ENCODE data around the gene CD55.

Gene CD55

DNA sequence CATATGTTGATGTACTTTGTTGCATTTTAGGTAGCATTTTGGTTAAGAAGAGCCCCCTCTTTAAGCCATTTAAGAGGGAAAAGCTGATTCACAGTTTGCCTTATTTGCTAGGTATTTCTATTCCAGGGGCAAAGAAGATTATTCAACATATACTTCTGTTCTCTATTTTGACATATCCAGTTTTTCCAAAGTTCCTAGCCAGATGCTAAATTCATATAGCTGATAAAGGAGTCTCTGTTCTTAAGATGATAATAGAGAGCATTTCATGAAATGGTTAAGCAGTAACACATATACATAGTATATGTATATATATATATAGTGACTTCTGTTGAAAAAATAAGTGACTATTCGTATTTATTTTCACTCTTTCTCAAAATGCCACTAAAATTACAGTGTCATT lies 15.5 kb upstream of the CD55 start:
- H3K79me2 ChIP-seq (ENCODE audit: control insufficient read depth, insufficient read depth, low read length): no peaks in the 10 kb centered on the region
- H2BK120ac ChIP-seq (ENCODE audit: low read depth, low read length): no peak overlapping the region
- no peak overlapping the region for H3K27ac ChIP-seq (ENCODE audit: low read depth, low read length)
- H3K4me2 ChIP-seq (ENCODE audit: low read length): no peak overlapping the region
- H2BK5ac ChIP-seq (ENCODE audit: low read length): no peak overlapping the region
- WGBS (ENCODE audit: extremely low coverage, insufficient coverage, low lambda C conversion rate): no CpG with 5 or more reads among the region's 1 CpG
- H3K36me3 ChIP-seq (ENCODE audit: control insufficient read depth, insufficient read depth, low read length): no peaks in the 10 kb centered on the region
- no peaks in the 10 kb centered on the region for H3K27me3 ChIP-seq (ENCODE audit: insufficient read depth, low read length, poor library complexity)
- H2BK15ac ChIP-seq (replicated peaks; ENCODE audit: low read depth): no peak overlapping the region
- H4K5ac ChIP-seq (ENCODE audit: low read length): no peak overlapping the region
- H3K56ac ChIP-seq (ENCODE audit: low read length): no peak overlapping the region
- no peaks in the 10 kb centered on the region for H3K79me1 ChIP-seq (ENCODE audit: low read length)
- no peak overlapping the region for H3K4ac ChIP-seq (ENCODE audit: low read depth, low read length)
- H3K18ac ChIP-seq (ENCODE audit: low read length): no peak overlapping the region
- DNase-seq: no peak
- H3K23ac ChIP-seq (ENCODE audit: low read length): no peak overlapping the region
- no peak overlapping the region for H3K4me3 ChIP-seq (ENCODE audit: low read length)
- no peak overlapping the region for H2AK5ac ChIP-seq (ENCODE audit: low read length)
- no peak overlapping the region for H4K8ac ChIP-seq (ENCODE audit: low read depth, low read length)
- H3K9ac ChIP-seq (ENCODE audit: low read length): no peak overlapping the region
- H3K4me1 ChIP-seq (ENCODE audit: control insufficient read depth, low read depth, low read length): peaks cover 9% of the 10 kb centered on the region

DNA sequence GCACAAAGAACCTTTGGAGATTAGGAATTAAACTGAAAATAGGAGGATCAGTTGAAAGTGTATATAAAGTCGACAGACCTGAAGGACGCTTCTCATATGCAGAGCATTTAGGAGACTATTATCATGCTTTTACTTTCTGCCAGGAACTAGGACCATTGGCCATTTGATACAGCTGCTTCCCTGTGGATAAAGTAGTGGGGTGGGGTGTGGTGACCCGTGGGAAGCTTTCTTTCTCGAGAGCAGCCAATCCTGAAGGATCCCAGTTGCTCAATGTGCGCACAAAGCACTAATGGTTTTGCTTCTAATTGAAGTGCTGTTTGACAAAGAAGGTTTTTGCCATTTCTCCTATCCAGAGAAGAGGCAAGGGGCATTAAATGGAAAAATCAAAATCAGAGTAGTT lies 14.9 kb upstream of the CD55 start:
- Histone ChIP-seq H3K79me2 (ENCODE audit: control insufficient read depth, insufficient read depth, low read length) (no peaks in the 10 kb centered on the region), H3K18ac (ENCODE audit: low read length) (no peak overlapping the region), H3K79me1 (ENCODE audit: low read length) (no peaks in the 10 kb centered on the region), H3K36me3 (ENCODE audit: control insufficient read depth, insufficient read depth, low read length) (no peaks in the 10 kb centered on the region), H3K4me3 (ENCODE audit: low read length) (no peak overlapping the region), H3K4me2 (ENCODE audit: low read length) (no peak overlapping the region), H3K4ac (ENCODE audit: low read depth, low read length) (no peak overlapping the region), H3K56ac (ENCODE audit: low read length) (no peak overlapping the region), H2AK5ac (ENCODE audit: low read length) (no peak overlapping the region), H2BK15ac (replicated peaks; ENCODE audit: low read depth) (no peak overlapping the region), H3K23ac (ENCODE audit: low read length) (no peak overlapping the region), H4K5ac (ENCODE audit: low read length) (no peak overlapping the region), H2BK120ac (ENCODE audit: low read depth, low read length) (no peak overlapping the region), H3K4me1 (ENCODE audit: control insufficient read depth, low read depth, low read length) (peaks cover 5% of the 10 kb centered on the region), H3K27me3 (ENCODE audit: insufficient read depth, low read length, poor library complexity) (no peaks in the 10 kb centered on the region), H3K27ac (ENCODE audit: low read depth, low read length) (no peak overlapping the region), H4K8ac (ENCODE audit: low read depth, low read length) (no peak overlapping the region), H3K9ac (ENCODE audit: low read length) (no peak overlapping the region), H2BK5ac (ENCODE audit: low read length) (no peak overlapping the region)
- no CpG with 5 or more reads among the region's 5 CpGs for WGBS (ENCODE audit: extremely low coverage, insufficient coverage, low lambda C conversion rate)
- DNase-seq: no peak

DNA sequence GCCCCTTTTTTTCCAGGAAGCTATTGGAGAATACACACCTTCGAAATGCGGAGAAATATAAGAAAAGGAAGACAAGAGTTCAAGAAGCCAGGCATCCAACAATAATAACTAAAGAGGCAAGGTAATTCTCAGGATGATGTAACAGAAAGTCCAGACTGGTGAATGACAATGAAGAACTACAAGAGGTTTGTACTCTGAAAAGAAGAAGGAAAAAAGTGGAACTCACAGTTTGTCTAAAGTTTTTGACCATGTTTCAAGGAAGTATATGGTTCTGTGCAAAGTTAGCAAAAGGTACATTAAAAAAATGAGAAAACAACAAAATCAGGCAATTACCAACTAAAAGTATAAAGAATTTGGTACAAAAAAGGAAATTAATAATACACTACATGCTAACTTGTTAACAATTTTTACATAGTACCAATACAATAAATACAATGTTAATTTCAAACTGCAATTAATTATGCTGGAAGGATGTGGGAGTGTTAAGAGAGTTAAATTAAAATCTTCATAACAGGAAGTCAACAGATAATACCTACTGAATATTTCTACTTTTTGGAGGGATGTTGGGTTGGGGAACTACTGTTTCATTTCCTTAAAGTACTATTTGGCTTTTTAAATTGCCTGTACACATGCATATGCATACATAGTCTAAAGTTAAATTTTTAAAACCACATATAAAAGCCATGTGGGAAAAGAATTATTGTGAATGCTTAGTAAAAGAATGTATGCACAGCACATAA lies 12.9 kb upstream of the CD55 start:
- no peak overlapping the region for H3K4me2 ChIP-seq (ENCODE audit: low read length)
- no peak overlapping the region for H4K8ac ChIP-seq (ENCODE audit: low read depth, low read length)
- WGBS (ENCODE audit: extremely low coverage, insufficient coverage, low lambda C conversion rate): no CpG with 5 or more reads among the region's 2 CpGs
- H3K18ac ChIP-seq (ENCODE audit: low read length): no peak overlapping the region
- no peaks in the 10 kb centered on the region for H3K79me1 ChIP-seq (ENCODE audit: low read length)
- H3K36me3 ChIP-seq (ENCODE audit: control insufficient read depth, insufficient read depth, low read length): no peaks in the 10 kb centered on the region
- H3K79me2 ChIP-seq (ENCODE audit: control insufficient read depth, insufficient read depth, low read length): no peaks in the 10 kb centered on the region
- H2BK15ac ChIP-seq (replicated peaks; ENCODE audit: low read depth): no peak overlapping the region
- H3K56ac ChIP-seq (ENCODE audit: low read length): no peak overlapping the region
- H3K4me3 ChIP-seq (ENCODE audit: low read length): no peak overlapping the region
- no peak overlapping the region for H2AK5ac ChIP-seq (ENCODE audit: low read length)
- no peak overlapping the region for H3K27ac ChIP-seq (ENCODE audit: low read depth, low read length)
- no peak overlapping the region for H2BK5ac ChIP-seq (ENCODE audit: low read length)
- H3K9ac ChIP-seq (ENCODE audit: low read length): no peak overlapping the region
- peaks cover 6% of the 10 kb centered on the region for H3K4me1 ChIP-seq (ENCODE audit: control insufficient read depth, low read depth, low read length)
- H3K23ac ChIP-seq (ENCODE audit: low read length): no peak overlapping the region
- no peaks in the 10 kb centered on the region for H3K27me3 ChIP-seq (ENCODE audit: insufficient read depth, low read length, poor library complexity)
- H4K5ac ChIP-seq (ENCODE audit: low read length): no peak overlapping the region
- DNase-seq: no peak
- H2BK120ac ChIP-seq (ENCODE audit: low read depth, low read length): no peak overlapping the region
- no peak overlapping the region for H3K4ac ChIP-seq (ENCODE audit: low read depth, low read length)

DNA sequence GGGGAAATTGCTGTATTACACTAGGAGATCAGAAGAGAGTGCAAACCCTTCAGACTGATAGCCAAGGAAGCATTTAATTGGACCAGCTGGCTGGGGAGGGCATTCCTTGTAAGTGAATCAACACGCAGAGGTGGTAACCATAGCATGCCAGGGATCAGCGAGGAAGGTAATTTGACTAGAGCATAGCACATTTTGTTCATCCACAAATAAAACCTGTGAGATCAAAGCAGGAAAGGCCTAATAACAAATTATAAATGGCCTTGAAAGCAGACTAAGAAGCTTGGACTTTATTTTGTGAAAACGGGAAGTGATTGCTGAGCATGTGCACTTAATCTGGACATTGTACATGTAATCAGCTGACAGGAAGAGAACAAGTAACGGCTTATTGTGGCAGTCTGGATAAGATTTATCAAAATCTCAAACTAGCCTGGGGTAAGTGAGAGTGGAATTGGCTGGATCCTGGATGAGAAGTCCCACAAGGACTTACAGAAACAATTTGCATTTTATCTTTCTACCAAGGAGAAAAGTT lies 11.7 kb upstream of the CD55 start:
- peak; percentile 84 for DNase-seq
- no peak overlapping the region for H3K4me2 ChIP-seq (ENCODE audit: low read length)
- no peak overlapping the region for H3K4me3 ChIP-seq (ENCODE audit: low read length)
- no peak overlapping the region for H2BK5ac ChIP-seq (ENCODE audit: low read length)
- H2BK15ac ChIP-seq (replicated peaks; ENCODE audit: low read depth): peak overlapping the region; percentile 85
- peaks cover 6% of the 10 kb centered on the region for H3K4me1 ChIP-seq (ENCODE audit: control insufficient read depth, low read depth, low read length)
- no peaks in the 10 kb centered on the region for H3K27me3 ChIP-seq (ENCODE audit: insufficient read depth, low read length, poor library complexity)
- H3K18ac ChIP-seq (ENCODE audit: low read length): no peak overlapping the region
- H3K36me3 ChIP-seq (ENCODE audit: control insufficient read depth, insufficient read depth, low read length): no peaks in the 10 kb centered on the region
- H3K27ac ChIP-seq (ENCODE audit: low read depth, low read length): no peak overlapping the region
- no peak overlapping the region for H3K4ac ChIP-seq (ENCODE audit: low read depth, low read length)
- H2BK120ac ChIP-seq (ENCODE audit: low read depth, low read length): no peak overlapping the region
- H4K8ac ChIP-seq (ENCODE audit: low read depth, low read length): no peak overlapping the region
- H3K23ac ChIP-seq (ENCODE audit: low read length): no peak overlapping the region
- H4K5ac ChIP-seq (ENCODE audit: low read length): no peak overlapping the region
- no peak overlapping the region for H3K56ac ChIP-seq (ENCODE audit: low read length)
- H3K79me1 ChIP-seq (ENCODE audit: low read length): no peaks in the 10 kb centered on the region
- no peak overlapping the region for H2AK5ac ChIP-seq (ENCODE audit: low read length)
- WGBS (ENCODE audit: extremely low coverage, insufficient coverage, low lambda C conversion rate): no CpG with 5 or more reads among the region's 4 CpGs
- H3K79me2 ChIP-seq (ENCODE audit: control insufficient read depth, insufficient read depth, low read length): no peaks in the 10 kb centered on the region
- H3K9ac ChIP-seq (ENCODE audit: low read length): no peak overlapping the region

DNA sequence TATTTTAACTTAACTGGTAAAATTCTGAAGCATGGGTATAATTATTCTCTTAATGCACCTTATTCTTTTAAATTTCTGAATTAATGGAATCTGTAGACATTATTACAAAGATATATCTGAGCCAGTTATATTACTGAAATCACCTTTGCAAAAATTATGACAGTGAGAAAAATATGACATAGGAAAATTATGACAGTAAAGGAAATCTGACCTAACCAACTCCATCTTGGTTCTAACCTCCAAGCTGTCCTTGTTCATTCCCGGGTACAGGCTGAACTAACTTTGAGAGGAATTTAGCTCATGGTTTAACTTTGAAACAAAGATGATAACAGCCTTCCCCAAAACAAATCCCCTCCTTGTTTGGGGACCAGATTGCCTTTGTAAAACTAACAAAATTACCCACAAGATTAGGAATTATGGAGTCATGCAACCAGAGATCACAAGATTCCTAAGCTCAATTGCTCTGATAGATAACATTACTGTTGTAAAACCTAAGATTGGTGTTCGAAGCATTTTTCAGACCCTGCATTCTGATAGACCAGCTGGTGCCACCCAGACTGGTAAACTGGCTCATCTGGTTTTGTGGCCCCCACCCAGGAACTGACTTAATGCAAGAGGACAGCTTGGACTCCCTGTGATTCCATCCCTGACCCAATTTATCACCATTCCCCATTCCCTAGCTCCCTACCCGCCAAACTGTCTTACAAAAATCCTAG lies 9.4 kb upstream of the CD55 start:
- WGBS (ENCODE audit: extremely low coverage, insufficient coverage, low lambda C conversion rate): no CpG with 5 or more reads among the region's 3 CpGs
- Histone ChIP-seq H3K79me2 (ENCODE audit: control insufficient read depth, insufficient read depth, low read length) (no peaks in the 10 kb centered on the region), H3K56ac (ENCODE audit: low read length) (no peak overlapping the region), H2BK15ac (replicated peaks; ENCODE audit: low read depth) (no peak overlapping the region), H3K4ac (ENCODE audit: low read depth, low read length) (peak overlapping the region; percentile 9), H2BK120ac (ENCODE audit: low read depth, low read length) (peak overlapping the region; percentile 38), H3K9ac (ENCODE audit: low read length) (no peak overlapping the region), H2AK5ac (ENCODE audit: low read length) (no peak overlapping the region), H4K5ac (ENCODE audit: low read length) (no peak overlapping the region), H3K27ac (ENCODE audit: low read depth, low read length) (no peak overlapping the region), H2BK5ac (ENCODE audit: low read length) (no peak overlapping the region), H3K36me3 (ENCODE audit: control insufficient read depth, insufficient read depth, low read length) (no peaks in the 10 kb centered on the region), H3K23ac (ENCODE audit: low read length) (no peak overlapping the region), H3K27me3 (ENCODE audit: insufficient read depth, low read length, poor library complexity) (no peaks in the 10 kb centered on the region), H4K8ac (ENCODE audit: low read depth, low read length) (no peak overlapping the region), H3K4me2 (ENCODE audit: low read length) (no peak overlapping the region), H3K79me1 (ENCODE audit: low read length) (no peaks in the 10 kb centered on the region), H3K4me3 (ENCODE audit: low read length) (no peak overlapping the region), H3K18ac (ENCODE audit: low read length) (no peak overlapping the region), H3K4me1 (ENCODE audit: control insufficient read depth, low read depth, low read length) (peaks cover 12% of the 10 kb centered on the region)
- peak; percentile 51 for DNase-seq
